Activated naive CD4-positive, alpha-beta T cell (primary cell): ENCODE measurements around the gene DNAJC25.
"Not testable (repeated sequence)": the region's sequence is repeated elsewhere in the genome, so short reads cannot be mapped to it uniquely, and the experiment has no call there.

ENCODE experiments used
- DNase-seq, 4 experiments: peaks; one replicate each; lab custom pipeline; 2025; lab: John Stamatoyannopoulos, UW

DNAJC25 gene

DNA sequence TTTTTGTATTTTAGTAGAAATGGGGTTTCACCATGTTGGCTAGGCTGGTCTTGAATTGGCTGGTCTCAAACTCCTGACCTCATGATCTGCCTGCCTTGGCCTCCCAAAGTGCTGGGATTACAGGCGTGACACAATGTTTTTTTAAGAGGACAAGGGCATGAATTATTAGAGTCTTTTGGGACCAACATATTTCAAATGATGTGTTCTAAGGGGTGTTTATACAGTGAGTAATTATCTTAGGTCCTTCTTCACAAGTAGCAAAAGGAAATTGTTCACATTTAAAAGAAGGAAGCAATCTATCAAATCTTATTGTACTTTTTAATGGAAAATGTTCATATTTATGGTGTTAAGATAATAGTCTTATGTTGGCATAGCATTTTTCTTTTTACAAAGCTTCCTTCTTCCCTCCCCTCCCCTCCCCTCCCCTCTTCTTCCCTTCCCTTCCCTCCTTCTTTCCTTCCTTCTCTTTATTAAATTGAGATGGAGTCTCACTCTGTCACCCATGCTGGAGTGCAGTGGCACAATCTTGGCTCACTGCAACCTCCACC is 37.0 kb downstream of the DNAJC25 start:
- DNase-seq, result no peak

DNA sequence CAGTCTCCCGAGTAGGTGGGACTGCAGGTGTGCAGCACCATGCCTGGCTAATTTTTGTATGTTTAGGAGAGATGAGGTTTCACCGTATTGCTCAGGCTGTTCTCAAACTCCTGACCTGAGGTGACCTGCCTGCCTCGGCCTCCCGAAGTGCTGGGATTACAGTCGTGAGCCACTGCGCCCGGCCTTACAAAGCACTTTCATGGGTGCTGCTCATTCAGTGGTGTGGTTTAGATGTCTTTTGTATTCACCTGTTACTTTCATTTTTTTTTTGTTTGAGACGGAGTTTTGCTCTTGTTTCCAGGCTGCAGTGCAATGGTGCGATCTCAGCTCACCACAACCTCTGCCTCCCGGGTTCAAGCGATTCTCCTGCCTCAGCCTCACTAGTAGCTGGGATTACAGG is 37.5 kb downstream of the DNAJC25 start:
- not testable (repeated sequence) for DNase-seq

GRCh38 chr9:111674319-111674718 is 43.2 kb downstream of the DNAJC25 start:
- no peak for DNase-seq

DNA sequence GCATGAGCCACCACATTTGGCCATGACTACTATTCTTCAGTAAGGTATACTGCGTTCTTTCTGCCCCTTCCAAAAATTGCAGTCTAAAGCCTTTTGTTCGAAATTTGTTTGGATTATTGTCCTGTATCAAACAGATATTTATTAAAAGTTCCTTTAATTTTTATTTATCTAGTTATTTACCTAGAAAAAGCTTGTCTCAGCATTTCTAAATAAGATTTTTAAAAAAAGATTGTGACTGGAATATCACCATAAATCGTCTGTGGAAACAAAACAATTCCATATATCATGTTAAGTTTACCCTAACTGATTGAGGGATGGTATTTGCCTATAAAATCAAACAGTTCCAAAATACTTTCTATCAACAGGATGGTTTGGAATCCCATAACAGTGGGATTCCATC is 45.0 kb downstream of the DNAJC25 start:
- DNase-seq, result no peak

DNA sequence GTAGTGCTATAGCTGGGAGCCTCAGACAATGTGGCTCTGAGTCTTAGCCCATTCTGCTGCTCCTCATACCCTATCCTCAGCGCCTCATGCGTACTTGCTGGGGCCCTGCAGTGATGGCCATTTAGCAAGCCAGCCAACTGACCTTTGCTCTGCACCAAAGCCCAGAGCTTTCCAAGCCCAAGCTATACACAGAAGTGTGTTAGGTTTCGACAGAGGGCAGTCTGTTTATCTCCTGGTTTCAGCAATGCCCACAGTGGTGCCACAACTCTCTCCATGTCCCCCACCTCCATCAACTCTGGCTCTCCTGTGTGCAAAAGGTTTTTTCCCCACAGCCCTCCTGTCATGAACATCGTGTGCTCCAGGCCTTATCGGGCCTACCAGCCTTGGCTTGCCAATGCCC is 47.2 kb downstream of the DNAJC25 start:
- DNase-seq, result no peak

GRCh38 chr9:111679199-111679598 is 48.1 kb downstream of the DNAJC25 start:
- DNase-seq, result no peak

DNA sequence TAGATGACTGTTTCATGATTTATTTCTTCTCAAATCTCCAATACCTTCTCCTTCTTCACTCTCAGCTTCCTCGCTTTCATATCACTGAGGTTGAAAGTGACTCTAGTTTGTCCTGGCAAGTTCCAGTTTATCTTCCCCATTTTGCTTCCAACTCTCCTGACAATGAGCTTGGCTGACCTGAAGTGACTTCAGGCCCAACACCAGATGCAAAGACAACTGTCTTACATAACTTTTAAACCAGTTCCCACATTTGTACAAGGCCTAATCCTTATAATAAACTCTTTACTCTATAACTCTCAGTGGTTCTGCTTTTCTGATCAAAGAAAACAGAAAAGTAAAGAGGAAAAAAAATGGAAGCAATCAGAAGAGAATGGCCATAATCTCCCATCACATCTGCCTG is 52.3 kb downstream of the DNAJC25 start:
- DNase-seq, result no peak

DNA sequence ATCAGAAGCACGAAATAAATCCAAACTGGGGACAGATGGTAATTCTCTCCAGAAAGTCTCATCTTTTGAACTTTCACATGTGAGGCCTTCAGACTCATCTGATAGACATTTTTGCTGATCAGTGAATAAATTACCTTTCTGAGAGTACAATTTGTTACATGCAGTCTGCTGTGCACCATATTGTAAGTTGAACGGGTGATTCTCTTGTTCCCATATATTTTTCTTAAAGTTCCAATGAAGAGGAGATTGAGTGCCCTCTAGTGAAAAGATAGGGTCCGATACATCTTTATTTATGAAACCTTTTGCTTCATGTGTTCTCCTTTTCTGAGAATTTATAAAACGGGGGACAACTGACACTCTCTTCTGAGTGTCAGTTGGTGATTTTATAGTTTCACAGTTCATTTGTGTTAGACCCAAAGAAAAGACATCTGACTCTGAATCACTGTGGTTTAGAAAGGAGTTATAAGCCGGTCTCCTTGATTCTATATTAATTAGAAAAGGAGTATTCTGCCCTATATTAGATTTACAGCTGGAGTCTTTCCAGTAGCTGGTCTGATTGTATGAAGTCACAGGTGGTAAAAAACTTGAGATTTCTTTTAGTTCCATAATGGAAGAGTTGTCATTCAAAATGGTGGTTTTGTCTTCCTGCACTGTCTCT is 60.7 kb downstream of the DNAJC25 start:
- DNase-seq, result no peak

DNA sequence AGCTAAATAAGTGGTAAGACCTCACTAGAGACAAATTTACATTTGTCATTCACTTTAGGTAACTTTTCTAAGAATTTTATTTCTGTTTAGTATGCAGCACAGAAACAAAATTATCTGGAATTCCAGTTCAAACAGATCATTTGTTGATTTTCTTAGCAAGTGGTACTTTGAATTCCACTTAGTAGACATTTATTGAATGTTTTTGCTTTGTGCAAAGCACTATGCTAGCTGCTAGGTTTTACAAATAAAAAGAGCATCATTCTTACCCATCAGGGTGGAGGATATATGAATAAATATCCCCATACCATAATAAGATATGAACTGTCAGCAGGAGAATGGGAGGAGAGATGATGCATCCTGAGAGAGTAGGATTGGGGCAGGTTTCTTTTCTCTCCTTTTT is 65.7 kb downstream of the DNAJC25 start:
- no peak for DNase-seq

- no peak for DNase-seq
These were observed 69.6 kb downstream of the DNAJC25 start for GRCh38 chr9:111700776-111701175.
